Endothelial cell of umbilical vein (primary cell): ENCODE data around the gene TESK2. TPM values are rescaled to one million over a fixed set of nuclear protein-coding genes. Genes with fewer than 3 reads are reported as not detected.

Experiments
- BruUV-seq: library from RNA; stranded (reverse); fragments of 400-500 nt; replicated peaks from 2 replicates; lab custom pipeline; 2021; lab: Mats Ljungman, UMichigan
- CTCF ChIA-PET: fragments of 300-600, 350-600 bp; sonication (Branson Sonifier 250); formaldehyde crosslinking; loops from one replicate; lab custom pipeline; 2021; ENCODE audit warnings: antibody characterized with exemption, inconsistent platforms; lab: Charles Lee
- POLR2A ChIA-PET: fragments of 300-600, 350-600 bp; sonication (Branson Sonifier 250); formaldehyde crosslinking; loops from one replicate; lab custom pipeline; 2021; ENCODE audit warnings: antibody characterized with exemption, inconsistent platforms; lab: Charles Lee
- DNase-seq: peaks from one replicate; pipeline ENCODE4 v3.0.0-alpha.2; 2011; ENCODE audit warnings: low read depth, low spot score
- FAIRE-seq: peaks from 2 replicates; lab custom pipeline; 2011; peaks lifted over from hg19 to GRCh38; lab: Jason Lieb, UNC
- H2AFZ ChIP-seq: 2 replicates; pipeline ENCODE4 v1.6.0; 2012; ENCODE audit warnings: low read depth, low read length, control low read depth, inconsistent platforms
- H3K27ac ChIP-seq: 2 replicates; pipeline ENCODE4 v1.5.1; 2011; ENCODE audit warnings: low read depth, mild to moderate bottlenecking, control low read depth, low read length, moderate library complexity; ENCODE audit not compliant: insufficient read depth
- H3K27me3 ChIP-seq, 2 experiments: 2 replicates each; pipeline versions ENCODE4 v1.6.0 to v1.6.1; 2011; ENCODE audit warnings: low read length in 2 of 2, mixed read lengths in 1 of 2; ENCODE audit not compliant: control insufficient read depth in 2 of 2, insufficient read depth in 2 of 2
- H3K36me3 ChIP-seq, 2 experiments: 2 replicates in 1 of 2; 3 replicates in 1 of 2; pipeline ENCODE4 v1.5.1; 2011; ENCODE audit warnings: low read length in 2 of 2, mild to moderate bottlenecking in 1 of 2, moderate library complexity in 1 of 2; ENCODE audit not compliant: control insufficient read depth in 2 of 2, insufficient read depth in 2 of 2; ENCODE audit errors: extremely low read depth in 1 of 2
- H3K4me1 ChIP-seq: 3 replicates; pipeline ENCODE4 v1.5.1; 2011; ENCODE audit warnings: mild to moderate bottlenecking, low read length; ENCODE audit not compliant: control insufficient read depth, insufficient read depth; ENCODE audit errors: extremely low read depth
- H3K4me2 ChIP-seq: 2 replicates; pipeline ENCODE4 v1.6.1; 2011; ENCODE audit warnings: low read length, control low read depth, mixed read lengths; ENCODE audit not compliant: insufficient read depth
- H3K4me3 ChIP-seq, 3 experiments: fragments of 200-600 bp in 1 of 3; sonication (generic), shearing (Covaris generic) in 1 of 3; replicated peaks in 1 of 3; 2 replicates each; pipeline ENCODE4 v1.5.1; 2011 to 2016; ENCODE audit warnings: control low read depth in 3 of 3, low read length in 3 of 3, mild to moderate bottlenecking in 2 of 3, inconsistent platforms in 1 of 3, low read depth in 1 of 3, moderate library complexity in 1 of 3; ENCODE audit not compliant: insufficient read depth in 1 of 3
- H3K79me2 ChIP-seq: 2 replicates; pipeline ENCODE4 v1.6.0; 2012; ENCODE audit warnings: low read length, inconsistent platforms; ENCODE audit not compliant: control insufficient read depth, insufficient read depth
- H3K9ac ChIP-seq: replicated peaks from 2 replicates; pipeline ENCODE3; 2011; ENCODE audit warnings: low read length, control low read depth; ENCODE audit not compliant: insufficient read depth; ENCODE audit errors: extremely low read depth
- H3K9me1 ChIP-seq: replicated peaks from 3 replicates; pipeline ENCODE4 v1.6.0; 2011; ENCODE audit warnings: mild to moderate bottlenecking, low read length; ENCODE audit not compliant: control insufficient read depth, insufficient read depth; ENCODE audit errors: extremely low read depth
- H3K9me3 ChIP-seq: replicated peaks from 2 replicates; pipeline ENCODE4 v1.5.1; 2012; ENCODE audit warnings: low read length, inconsistent platforms; ENCODE audit not compliant: control insufficient read depth, insufficient read depth
- H4K20me1 ChIP-seq: replicated peaks from 2 replicates; pipeline ENCODE3; 2011; ENCODE audit warnings: mild to moderate bottlenecking, low read length; ENCODE audit not compliant: control insufficient read depth, insufficient read depth; ENCODE audit errors: extremely low read depth
- CTCF ChIP-seq, 2 donors: IDR thresholded peaks; 1 replicate in 1 of 2; 2 replicates in 1 of 2; pipeline ENCODE4 v1.5.1; 2011; ENCODE audit warnings: low read length in 2 of 2, mild to moderate bottlenecking in 2 of 2, moderate library complexity in 2 of 2, control low read depth in 1 of 2, inconsistent platforms in 1 of 2, low read depth in 1 of 2; ENCODE audit not compliant: insufficient read depth in 1 of 2; ENCODE audit errors: extremely low read depth in 1 of 2
- EZH2 ChIP-seq: IDR thresholded peaks from 2 replicates; pipeline ENCODE4 v1.6.1; 2012; ENCODE audit warnings: borderline replicate concordance, low read depth, mild to moderate bottlenecking, moderate library complexity, low read length, inconsistent platforms; ENCODE audit not compliant: severe bottlenecking
- FOS ChIP-seq: IDR thresholded peaks from 2 replicates; pipeline ENCODE4 v1.6.1; 2011; ENCODE audit warnings: mild to moderate bottlenecking, low read length, moderate library complexity, borderline replicate concordance; ENCODE audit not compliant: insufficient read depth
- GATA2 ChIP-seq: IDR thresholded peaks from 2 replicates; pipeline ENCODE4 v1.7.0; 2011; ENCODE audit warnings: low read depth, mild to moderate bottlenecking, moderate library complexity, mixed read lengths, low read length; ENCODE audit not compliant: insufficient read length, insufficient read depth
- JUN ChIP-seq: IDR thresholded peaks from 2 replicates; pipeline ENCODE4 v1.6.1; 2011; ENCODE audit warnings: borderline replicate concordance, low read depth; ENCODE audit not compliant: insufficient read length, insufficient read depth
- MAX ChIP-seq: IDR thresholded peaks from 2 replicates; pipeline ENCODE4 v1.6.1; 2011; ENCODE audit not compliant: insufficient read depth, insufficient read length
- MYC ChIP-seq: IDR thresholded peaks from one replicate; pipeline ENCODE4 v1.6.1; 2011; ENCODE audit warnings: mild to moderate bottlenecking, low read depth, low read length
- POLR2A ChIP-seq: IDR thresholded peaks from 2 replicates; pipeline ENCODE4 v1.6.1; 2012; ENCODE audit warnings: low read depth, mild to moderate bottlenecking, control low read depth, low read length
- POLR2AphosphoS5 ChIP-seq: IDR thresholded peaks from 2 replicates; pipeline ENCODE4 v1.6.1; 2012; ENCODE audit warnings: low read depth, mild to moderate bottlenecking, control low read depth, low read length, moderate library complexity; ENCODE audit not compliant: insufficient read depth
- dilution Hi-C: fragments of 300-500 bp; cut with MboI; formaldehyde crosslinking; loops from one replicate; pipeline ENCODE4 v1.15.0; 2019; ENCODE audit warnings: low sequenced_read_pairs; ENCODE audit not compliant: extremely low pct_ligation_motif_present
- intact Hi-C: fragments of 100-400 bp; cut with micrococcal nuclease; formaldehyde crosslinking; loops from one replicate; pipeline ENCODE4 v1.10.0; 2022
- polyA plus RNA-seq, 4 experiments: library from polyadenylated mRNA; depleted of rRNA in 3 of 4; stranded (reverse) in 3 of 4; unstranded in 1 of 4; fragments of >200 nt; gene quantifications; 2 replicates each; pipeline versions ENCODE4 v1.2.1 to v1.2.3, GENCODE V29; 2011 to 2012; ENCODE audit warnings: missing spikeins in 1 of 4
- total RNA-seq: library from RNA; stranded (reverse); gene quantifications from 2 replicates; pipeline ENCODE4 v1.2.3, GENCODE V29; 2021

TESK2 gene
- total and polyA plus RNA-seq, 2 donors (not counting 3 experiments of a cell fraction or from before 2014, with no cell fraction given), result 2.1 to 2.6 TPM

GRCh38 chr1:45488666-45489377, 2.1 kb downstream of the TESK2 start:
- FAIRE-seq (no peak), DNase-seq (no peak)
- ChIA-PET POLR2A (interaction anchor here (0.7 kb wide), 1 partner anchor 33 kb away, joined by 3 read pairs; the partner anchor contains the start of gene PRDX1), CTCF (interaction anchor here (9.8 kb wide), 1 partner anchor 129 kb away, joined by 457 read pairs; no protein-coding TSS in a partner anchor)
- TF ChIP-seq MAX (no peak), CTCF (IDR thresholded peaks at IDR 0.05; ENCODE audit: extremely low read depth in 1 of 2, insufficient read depth in 1 of 2, low read depth in 1 of 2, low read length in 2 of 2) (no peak), POLR2A (no peak), JUN (no peak), MYC (no peak), GATA2 (no peak), POLR2AphosphoS5 (no peak), EZH2 (no peak), FOS (no peak)
- Histone ChIP-seq H4K20me1 (no peaks in the 10 kb centered on the region), H3K9me1 (no peaks in the 10 kb centered on the region), H3K27me3 (peaks cover 8 to 10% of the 10 kb centered on the region in 2 experiments), H3K9ac (no peak overlapping the region), H3K79me2 (no peaks in the 10 kb centered on the region), H3K4me1 (peaks cover 6% of the 10 kb centered on the region), H3K4me3 (no peak overlapping the region), H3K36me3 (no peaks in the 10 kb centered on the region), H3K9me3 (no peaks in the 10 kb centered on the region), H3K27ac (no peak overlapping the region), H2AFZ (no peak overlapping the region), H3K4me2 (no peak overlapping the region)
- no TSS peak for BruUV-seq
- dilution Hi-C loops, result loop anchor here (25.0 kb wide), 1 partner anchor 127 kb away; no protein-coding TSS in a partner anchor
- intact Hi-C loops, result no loop called here
